DMS153 treated with DMSO at 0.1 percent for 48 hours (cell line): ENCODE data around the gene LRMDA.
A peak's percentile ranks its signal among the peaks of the same experiment; 100 is the strongest.
"Not testable (repeated sequence)": the region's sequence is repeated elsewhere in the genome, so short reads cannot be mapped to it uniquely, and the experiment has no call there.

Experiments used
- DNase-seq: peaks from one replicate; lab custom pipeline; 2025; ENCODE audit not compliant: unreplicated experiment; lab: John Stamatoyannopoulos, UW

The LRMDA gene

GRCh38 chr10:76491216-76491615 lies 1059.8 kb downstream of the LRMDA start:
- no peak for DNase-seq

GRCh38 chr10:76492026-76492425 lies 1060.6 kb downstream of the LRMDA start:
- DNase-seq = no peak

GRCh38 chr10:76492678-76493472 lies 1061.5 kb downstream of the LRMDA start:
- no peak for DNase-seq

- DNase-seq = no peak
Observed at GRCh38 chr10:76497666-76498065, 1066.2 kb downstream of the LRMDA start.

- DNase-seq = no peak
Observed at GRCh38 chr10:76504823-76505222, 1073.4 kb downstream of the LRMDA start.

- no peak for DNase-seq
Observed at GRCh38 chr10:76509446-76509845, 1078.0 kb downstream of the LRMDA start.

GRCh38 chr10:76514321-76514720 lies 1082.9 kb downstream of the LRMDA start:
- DNase-seq = no peak

- no peak for DNase-seq
Observed at GRCh38 chr10:76514869-76515268, 1083.4 kb downstream of the LRMDA start.

- DNase-seq = no peak
Observed at GRCh38 chr10:76522547-76522946, 1091.1 kb downstream of the LRMDA start.

- DNase-seq = no peak
Observed at GRCh38 chr10:76523246-76523645, 1091.8 kb downstream of the LRMDA start.

GRCh38 chr10:76523791-76524351 lies 1092.4 kb downstream of the LRMDA start:
- no peak for DNase-seq

- DNase-seq = not testable (repeated sequence)
Observed at GRCh38 chr10:76526833-76527232, 1095.4 kb downstream of the LRMDA start.

- no peak for DNase-seq
Observed at GRCh38 chr10:76540331-76540730, 1108.9 kb downstream of the LRMDA start.

- no peak for DNase-seq
Observed at GRCh38 chr10:76540786-76541185, 1109.4 kb downstream of the LRMDA start.

- DNase-seq = no peak
Observed at GRCh38 chr10:76541852-76542251, 1110.4 kb downstream of the LRMDA start.

GRCh38 chr10:76542307-76542930 lies 1111.0 kb downstream of the LRMDA start:
- DNase-seq = no peak

GRCh38 chr10:76543655-76544054 lies 1112.2 kb downstream of the LRMDA start:
- DNase-seq = no peak

- no peak for DNase-seq
Observed at GRCh38 chr10:76544789-76545188, 1113.4 kb downstream of the LRMDA start.

- DNase-seq = no peak
Observed at GRCh38 chr10:76546411-76546810, 1115.0 kb downstream of the LRMDA start.

GRCh38 chr10:76547352-76547972 lies 1116.0 kb downstream of the LRMDA start:
- DNase-seq = peak; percentile 81

- no peak for DNase-seq
Observed at GRCh38 chr10:76548716-76549115, 1117.3 kb downstream of the LRMDA start.

- DNase-seq = no peak
Observed at GRCh38 chr10:76549171-76549570, 1117.7 kb downstream of the LRMDA start.
